B cell (primary cell): ENCODE results near the gene CYTH4. TPM values are rescaled to one million over a fixed set of nuclear protein-coding genes. Genes with fewer than 3 reads are reported as not detected.
A peak's percentile ranks its signal among the peaks of the same experiment; 100 is the strongest.

Experiments used
- ATAC-seq: fragments of 200-7000 bp; cut with Tn5 transposase; one replicate; pipeline ENCODE4 v1.10.0; 2021; ENCODE audit warnings: low read depth, mild to moderate bottlenecking, moderate number of reproducible peaks, moderate library complexity
- CTCF ChIA-PET: fragments of 350-600 bp; sonication (Branson Sonifier 250); formaldehyde crosslinking; loops from one replicate; lab custom pipeline; 2021; ENCODE audit warnings: antibody characterized with exemption, inconsistent platforms; lab: Charles Lee
- POLR2A ChIA-PET: fragments of 350-600 bp; sonication (Branson Sonifier 250); formaldehyde crosslinking; loops from one replicate; lab custom pipeline; 2021; ENCODE audit warnings: antibody characterized with exemption; lab: Charles Lee
- DNase-seq: peaks from one replicate; pipeline ENCODE4 v3.0.0; 2013
- H2AFZ ChIP-seq: 2 replicates; pipeline ENCODE4 v1.6.1; 2012; ENCODE audit warnings: mild to moderate bottlenecking, low read depth, low read length; ENCODE audit not compliant: insufficient read depth, poor library complexity, severe bottlenecking
- H3K27ac ChIP-seq, 2 donors: 1 replicate in 1 of 2; 2 replicates in 1 of 2; pipeline ENCODE4 v1.5.1; 2012 to 2013; ENCODE audit warnings: low read length in 2 of 2, mild to moderate bottlenecking in 2 of 2, moderate library complexity in 1 of 2
- H3K27me3 ChIP-seq, 4 experiments: fragments of 200-600 bp in 1 of 4; sonication (generic) in 1 of 4; replicated peaks in 1 of 4; 1 replicate in 2 of 4; 2 replicates in 2 of 4; pipeline versions ENCODE4 v1.6.1 to v1.7.0; 2013 to 2016; ENCODE audit warnings: low read length in 3 of 4, mild to moderate bottlenecking in 2 of 4, mixed read lengths in 1 of 4, moderate library complexity in 1 of 4; ENCODE audit not compliant: insufficient read depth in 4 of 4, control insufficient read depth in 3 of 4; ENCODE audit errors: control extremely low read depth in 1 of 4
- H3K36me3 ChIP-seq, 2 experiments: replicated peaks in 1 of 2; 1 replicate in 1 of 2; 2 replicates in 1 of 2; pipeline versions ENCODE4 v1.6.1 to v1.7.1; 2013; ENCODE audit warnings: low read length in 1 of 2; ENCODE audit not compliant: insufficient read depth in 2 of 2, control insufficient read depth in 1 of 2; ENCODE audit errors: control extremely low read depth in 1 of 2, extremely low read depth in 1 of 2
- H3K4me1 ChIP-seq, 2 donors: fragments of 200-600 bp in 1 of 2; sonication (generic) in 1 of 2; 1 replicate in 1 of 2; 2 replicates in 1 of 2; pipeline versions ENCODE4 v1.5.1 to v1.6.1; 2013 to 2017; ENCODE audit warnings: low read length in 2 of 2; ENCODE audit not compliant: control insufficient read depth in 2 of 2, insufficient read depth in 2 of 2
- H3K4me2 ChIP-seq: replicated peaks from 2 replicates; pipeline ENCODE3; 2012; ENCODE audit warnings: mild to moderate bottlenecking, low read depth, low read length; ENCODE audit not compliant: poor library complexity, severe bottlenecking
- H3K4me3 ChIP-seq, 5 experiments: fragments of 200-600 bp in 1 of 5; sonication (generic) in 1 of 5; 1 replicate in 3 of 5; 2 replicates in 2 of 5; pipeline versions ENCODE4 v1.5.1 to v1.7.0; 2011 to 2016; ENCODE audit warnings: low read length in 4 of 5, mild to moderate bottlenecking in 4 of 5, low read depth in 2 of 5, control low read depth in 1 of 5, moderate library complexity in 1 of 5; ENCODE audit not compliant: insufficient read depth in 1 of 5; ENCODE audit errors: control extremely low read depth in 1 of 5, extremely low read depth in 1 of 5
- H3K79me2 ChIP-seq: fragments of 200-600 bp; sonication (generic); one replicate; pipeline ENCODE4 v1.6.0; 2016; ENCODE audit warnings: low read length; ENCODE audit not compliant: control insufficient read depth, insufficient read depth
- H3K9ac ChIP-seq: fragments of 200-600 bp; sonication (generic); 2 replicates; pipeline ENCODE4 v1.6.1; 2017; ENCODE audit warnings: mild to moderate bottlenecking, low read length, moderate library complexity
- H3K9me3 ChIP-seq, 3 donors: one replicate each; pipeline versions ENCODE4 v1.6.1 to v1.7.1; 2013; ENCODE audit warnings: low read length in 2 of 3; ENCODE audit not compliant: control insufficient read depth in 2 of 3, insufficient read depth in 1 of 3; ENCODE audit errors: control extremely low read depth in 1 of 3
- H4K20me1 ChIP-seq: 2 replicates; pipeline ENCODE4 v1.6.0; 2012; ENCODE audit warnings: mild to moderate bottlenecking, low read length; ENCODE audit not compliant: insufficient read depth, control insufficient read depth, poor library complexity, severe bottlenecking
- H3K27ac Mint-ChIP-seq: one replicate; pipeline ENCODE4 v1.8.0; 2021; ENCODE audit warnings: mixed read lengths
- H3K27me3 Mint-ChIP-seq: one replicate; pipeline ENCODE4 v1.8.0; 2021; ENCODE audit warnings: mixed read lengths
- H3K4me1 Mint-ChIP-seq: one replicate; pipeline ENCODE4 v1.8.0; 2021; ENCODE audit warnings: mixed read lengths
- H3K4me3 Mint-ChIP-seq: one replicate; pipeline ENCODE4 v1.8.0; 2021; ENCODE audit warnings: mixed read lengths
- H3K9me3 Mint-ChIP-seq: one replicate; pipeline ENCODE4 v1.8.0; 2022; ENCODE audit warnings: mixed read lengths; ENCODE audit not compliant: insufficient read depth
- EZH2 ChIP-seq: IDR thresholded peaks from 2 replicates; pipeline ENCODE4 v1.6.1; 2012; ENCODE audit warnings: borderline replicate concordance, low read depth, mild to moderate bottlenecking, moderate library complexity, low read length; ENCODE audit not compliant: insufficient read depth, poor library complexity, severe bottlenecking
- WGBS: methylation state at CpG from one replicate; pipeline ENCODE4 v1.1.5; 2013; ENCODE audit warnings: missing lambda C conversion rate; ENCODE audit not compliant: insufficient coverage; 5-methylcytosine and 5-hydroxymethylcytosine counted together
- intact Hi-C: fragments of 100-400 bp; cut with micrococcal nuclease; formaldehyde crosslinking; loops from one replicate; pipeline ENCODE4 v1.10.0; 2022
- polyA plus RNA-seq: library from polyadenylated mRNA; depleted of rRNA; stranded (reverse); fragments of >200 nt; gene quantifications from 2 replicates; pipeline ENCODE4 v1.2.3, GENCODE V29; 2012
- total RNA-seq, 2 donors: library from RNA; stranded (reverse); fragments of 120-200 nt in 1 of 2; gene quantifications; 1 replicate in 1 of 2; 2 replicates in 1 of 2; pipeline versions ENCODE4 v1.2.3 to v1.2.4, GENCODE V29; 2013 to 2022
- TF ChIP-seq, protein P1 (sequence below): fragments of 200-600 bp; IDR thresholded peaks from one replicate; pipeline ENCODE4 v1.8.0; 2022; ENCODE audit warnings: antibody characterized with exemption, mild to moderate bottlenecking

Gene CYTH4
- total and polyA plus RNA-seq, 2 donors (not counting 1 experiment from before 2014, with no cell fraction given) = 98.0 to 154 TPM

DNA sequence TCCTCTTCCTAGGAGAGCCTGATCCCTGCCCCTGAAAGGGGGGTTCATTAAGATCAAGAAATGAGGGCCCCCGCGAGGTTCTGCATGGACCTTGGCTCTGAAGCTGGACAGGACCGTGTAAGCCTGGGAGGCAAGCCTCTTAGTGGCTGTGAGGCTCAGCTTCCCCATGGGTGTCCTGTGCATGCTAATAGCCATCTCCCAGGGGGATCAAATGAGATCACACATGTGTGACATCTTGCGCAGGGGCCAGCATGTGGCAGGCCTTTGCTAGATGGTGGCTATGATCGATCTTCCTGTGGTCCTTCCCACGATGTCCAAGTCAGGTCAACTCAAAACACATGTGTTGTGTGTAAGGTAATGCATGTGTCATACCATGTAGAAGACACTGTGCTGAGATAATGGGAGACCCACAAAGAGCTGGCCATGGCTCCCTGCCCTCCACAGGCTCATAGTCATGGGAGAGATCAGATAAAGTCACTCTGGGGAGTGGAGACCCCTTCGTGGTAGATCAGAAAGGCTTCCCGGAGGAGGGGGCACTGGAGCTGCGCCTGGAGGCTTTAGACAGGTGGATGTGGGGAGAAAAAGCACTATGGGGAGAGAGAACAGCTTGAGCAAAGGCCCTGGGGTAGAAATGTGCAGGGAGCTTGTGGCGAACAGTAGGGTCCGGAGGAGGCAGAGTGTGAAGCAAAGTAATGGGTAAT lies 41.9 kb upstream of the CYTH4 start:
- ATAC-seq (no peak), DNase-seq (peak; percentile 51)
- Histone ChIP-seq H3K27ac (peak overlapping the region; percentile 65 to 86), H3K27me3 (no peaks in the 10 kb centered on the region), H3K4me1 (peaks cover 76 to 91% of the 10 kb centered on the region in 2 donors), H3K4me2 (peak overlapping the region; percentile 98), H3K79me2 (peaks cover 87% of the 10 kb centered on the region), H3K36me3 (peaks cover 2 to 64% of the 10 kb centered on the region in 2 experiments), H2AFZ (no peak overlapping the region), H3K4me3 (no peak overlapping the region), H3K9ac (no peak overlapping the region), H4K20me1 (peaks cover 80% of the 10 kb centered on the region), H3K9me3 (no peaks in the 10 kb centered on the region)
- WGBS = 66% methylated on average over 8 of the region's 11 CpGs
- Mint-ChIP-seq H3K4me3 (peak overlapping the region; percentile 97), H3K27ac (peak overlapping the region; percentile 89), H3K27me3 (no peaks in the 10 kb centered on the region), H3K4me1 (peaks cover 92% of the 10 kb centered on the region), H3K9me3 (no peaks in the 10 kb centered on the region)
- TF ChIP-seq, protein P1, sequence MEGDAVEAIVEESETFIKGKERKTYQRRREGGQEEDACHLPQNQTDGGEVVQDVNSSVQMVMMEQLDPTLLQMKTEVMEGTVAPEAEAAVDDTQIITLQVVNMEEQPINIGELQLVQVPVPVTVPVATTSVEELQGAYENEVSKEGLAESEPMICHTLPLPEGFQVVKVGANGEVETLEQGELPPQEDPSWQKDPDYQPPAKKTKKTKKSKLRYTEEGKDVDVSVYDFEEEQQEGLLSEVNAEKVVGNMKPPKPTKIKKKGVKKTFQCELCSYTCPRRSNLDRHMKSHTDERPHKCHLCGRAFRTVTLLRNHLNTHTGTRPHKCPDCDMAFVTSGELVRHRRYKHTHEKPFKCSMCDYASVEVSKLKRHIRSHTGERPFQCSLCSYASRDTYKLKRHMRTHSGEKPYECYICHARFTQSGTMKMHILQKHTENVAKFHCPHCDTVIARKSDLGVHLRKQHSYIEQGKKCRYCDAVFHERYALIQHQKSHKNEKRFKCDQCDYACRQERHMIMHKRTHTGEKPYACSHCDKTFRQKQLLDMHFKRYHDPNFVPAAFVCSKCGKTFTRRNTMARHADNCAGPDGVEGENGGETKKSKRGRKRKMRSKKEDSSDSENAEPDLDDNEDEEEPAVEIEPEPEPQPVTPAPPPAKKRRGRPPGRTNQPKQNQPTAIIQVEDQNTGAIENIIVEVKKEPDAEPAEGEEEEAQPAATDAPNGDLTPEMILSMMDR = no peak
- no peak for TF ChIP-seq EZH2
- POLR2A ChIA-PET = interaction anchor here (1.2 to 2.3 kb wide), 4 partner anchors 8 to 22 kb away, joined by 3 to 12 read pairs (median 6); no protein-coding TSS in a partner anchor
- CTCF ChIA-PET = interaction anchor here (1.1 to 17.0 kb wide), 7 partner anchors 10 to 78 kb away, joined by 3 to 377 read pairs (median 95); no protein-coding TSS in a partner anchor
- intact Hi-C loops = loop anchor here (5.0 to 10.0 kb wide), 2 partner anchors 604 to 713 kb away; partner anchors contain the start of genes ANKRD54, EIF3D and EIF3L

DNA sequence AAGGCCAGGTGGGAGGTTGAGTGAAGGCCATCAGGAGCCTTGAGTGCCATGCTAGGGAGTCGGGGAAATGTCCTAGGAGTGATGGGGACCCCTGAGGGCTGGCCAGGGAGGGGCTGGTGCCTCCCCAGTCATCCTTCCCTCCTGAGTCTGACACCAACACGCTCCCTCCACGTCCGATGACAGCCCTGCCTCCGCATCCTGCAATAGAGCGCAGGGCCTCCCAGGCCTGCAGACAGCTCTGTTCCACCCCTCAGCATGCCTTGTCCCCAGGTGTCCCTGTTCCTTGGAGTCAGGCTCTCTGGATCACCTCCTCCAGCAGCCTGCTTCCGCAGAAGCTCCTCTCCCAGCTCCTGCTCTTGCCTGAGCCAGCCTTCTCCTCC lies 41.4 kb upstream of the CYTH4 start:
- peaks cover 75% of the 10 kb centered on the region for H4K20me1 ChIP-seq
- H3K9ac ChIP-seq = peak overlapping the region; percentile 92
- peaks cover 81% of the 10 kb centered on the region for H3K79me2 ChIP-seq

More for the DNA sequence above, 41.4 kb upstream of the CYTH4 start:
- Mint-ChIP-seq H3K27ac (peak overlapping the region; percentile 89), H3K4me1 (peaks cover 91% of the 10 kb centered on the region), H3K4me3 (peak overlapping the region; percentile 97), H3K27me3 (no peaks in the 10 kb centered on the region), H3K9me3 (no peaks in the 10 kb centered on the region)
- TF ChIP-seq EZH2 = no peak
- TF ChIP-seq, protein P1 = no peak
- Histone ChIP-seq H3K36me3 (peaks cover 2 to 58% of the 10 kb centered on the region in 2 experiments), H3K4me1 (peaks cover 76 to 91% of the 10 kb centered on the region in 2 donors), H2AFZ (no peak overlapping the region), H3K27ac (peak overlapping the region; percentile 65 to 86), H3K4me3 (peak overlapping the region in 2 of 5 experiments; percentile 93 to 97), H3K4me2 (peak overlapping the region; percentile 98), H3K9me3 (no peaks in the 10 kb centered on the region), H3K27me3 (no peaks in the 10 kb centered on the region)
- DNase-seq = peak; percentile 17
- intact Hi-C loops = loop anchor here (5.0 to 10.0 kb wide), 2 partner anchors 604 to 714 kb away; partner anchors contain the start of genes ANKRD54, EIF3D and EIF3L
- CTCF ChIA-PET = interaction anchor here (1.1 to 17.0 kb wide), 7 partner anchors 10 to 78 kb away, joined by 3 to 377 read pairs (median 95); no protein-coding TSS in a partner anchor
- 84% methylated on average over 6 of the region's 7 CpGs for WGBS
- POLR2A ChIA-PET = interaction anchor here (1.6 to 5.5 kb wide), 4 partner anchors 11 to 42 kb away, joined by 6 to 83 read pairs (median 28); no protein-coding TSS in a partner anchor
- ATAC-seq = no peak
